Adipocyte (in vitro differentiated cells): Measurements from ENCODE around the gene TP63.

Experiments used
- DNase-seq: peaks from one replicate; pipeline ENCODE4 v3.0.0-alpha.2; 2015; ENCODE audit warnings: low read depth
- H3K27me3 ChIP-seq: replicated peaks from 2 replicates; pipeline ENCODE4 v1.7.0; 2013; ENCODE audit warnings: mild to moderate bottlenecking, low read length, moderate library complexity; ENCODE audit not compliant: control insufficient read depth, insufficient read depth
- H3K36me3 ChIP-seq: 2 replicates; pipeline ENCODE4 v1.7.0; 2013; ENCODE audit warnings: low read length, mild to moderate bottlenecking, moderate library complexity; ENCODE audit not compliant: control insufficient read depth, insufficient read depth, severe bottlenecking
- H3K4me1 ChIP-seq: 2 replicates; pipeline ENCODE4 v1.7.0; 2013; ENCODE audit warnings: mild to moderate bottlenecking, low read length, moderate library complexity; ENCODE audit not compliant: control insufficient read depth, insufficient read depth
- H3K4me3 ChIP-seq: 2 replicates; pipeline ENCODE4 v1.7.0; 2013; ENCODE audit warnings: mild to moderate bottlenecking, low read length, moderate library complexity
- H3K9ac ChIP-seq: 2 replicates; pipeline ENCODE4 v1.7.0; 2013; ENCODE audit warnings: mild to moderate bottlenecking, low read length, moderate library complexity
- H3K9me3 ChIP-seq: 2 replicates; pipeline ENCODE4 v1.7.0; 2013; ENCODE audit warnings: mild to moderate bottlenecking, low read length, moderate library complexity; ENCODE audit not compliant: control insufficient read depth

TP63 gene

DNA sequence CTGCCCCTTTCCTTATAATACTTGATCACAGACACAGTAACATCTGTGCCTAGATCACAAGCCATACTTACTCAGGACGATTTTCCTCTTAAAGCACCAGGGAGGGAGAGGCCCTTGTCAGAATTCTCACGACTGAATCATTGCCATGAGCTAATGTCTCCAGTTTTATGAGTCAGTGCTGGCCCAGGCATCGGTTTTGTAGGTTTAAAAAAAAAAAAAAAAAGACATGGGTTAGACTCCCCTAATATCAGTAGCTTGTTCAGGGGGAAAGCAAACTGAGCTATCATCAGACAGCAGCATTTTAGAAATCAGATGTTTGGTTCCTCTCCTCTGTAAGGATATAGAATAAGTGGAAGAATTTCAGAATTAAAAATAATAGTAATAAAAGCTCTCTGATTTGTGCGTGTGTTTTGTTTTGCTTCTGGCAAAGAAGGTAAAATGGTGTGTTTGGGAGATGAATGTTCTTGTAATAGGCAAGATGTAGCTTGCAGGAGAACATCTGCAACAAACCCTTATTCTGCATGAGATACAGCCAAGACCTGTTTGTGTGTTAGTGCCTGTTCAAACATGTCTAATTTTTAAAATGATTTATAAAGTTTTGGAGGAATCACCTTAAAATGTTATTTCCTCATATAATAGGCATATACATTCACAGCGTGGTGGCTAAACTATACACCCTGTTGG lies 193.6 kb downstream of the TP63 start:
- DNase-seq, result peak; percentile 82
- Histone ChIP-seq H3K4me1 (peaks cover 5% of the 10 kb centered on the region), H3K9me3 (no peaks in the 10 kb centered on the region), H3K27me3 (no peaks in the 10 kb centered on the region), H3K36me3 (no peaks in the 10 kb centered on the region), H3K4me3 (no peak overlapping the region), H3K9ac (no peak overlapping the region)

DNA sequence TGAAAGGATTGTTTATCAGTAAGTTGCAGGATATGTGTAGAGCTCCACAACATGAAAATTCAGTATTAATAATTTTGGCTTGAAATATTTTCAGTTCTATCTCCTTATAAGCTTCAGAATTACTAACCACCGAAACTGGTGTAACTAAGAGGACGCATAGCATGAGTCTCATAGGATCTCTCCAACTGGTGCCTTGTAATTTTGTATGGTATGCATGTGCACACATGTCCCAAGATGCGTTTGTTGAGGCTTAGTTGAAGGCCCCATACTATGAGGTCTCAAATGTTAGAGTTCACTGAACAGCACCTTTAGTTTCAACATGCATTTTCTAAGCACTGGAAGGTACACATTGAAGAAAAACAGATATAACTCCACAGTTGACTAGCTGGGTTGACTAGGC lies 195.4 kb downstream of the TP63 start:
- Histone ChIP-seq H3K4me1 (peaks cover 5% of the 10 kb centered on the region), H3K27me3 (no peaks in the 10 kb centered on the region), H3K9me3 (no peaks in the 10 kb centered on the region), H3K36me3 (no peaks in the 10 kb centered on the region), H3K9ac (no peak overlapping the region), H3K4me3 (no peak overlapping the region)
- no peak for DNase-seq

DNA sequence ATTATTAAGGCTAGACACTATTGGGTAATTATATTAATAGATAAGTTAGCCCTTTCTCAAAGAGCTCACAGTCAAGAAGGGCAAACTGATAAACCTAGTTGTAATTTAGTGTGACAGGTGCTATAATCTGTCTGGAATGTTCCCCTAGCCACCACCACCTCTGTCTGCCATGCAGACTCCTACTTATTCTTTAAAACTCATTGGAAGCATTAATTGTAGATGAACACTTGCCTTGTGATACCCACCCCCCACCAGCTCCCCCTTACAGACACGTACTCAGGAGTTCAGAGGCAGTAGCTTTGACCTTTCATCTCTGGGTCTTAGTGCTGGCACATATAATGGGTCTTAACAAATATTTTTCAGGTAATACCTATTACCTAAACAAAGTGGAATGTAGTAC lies 195.9 kb downstream of the TP63 start:
- H3K9me3 ChIP-seq, result no peaks in the 10 kb centered on the region
- no peak overlapping the region for H3K9ac ChIP-seq
- no peak overlapping the region for H3K4me3 ChIP-seq
- H3K4me1 ChIP-seq, result peaks cover 5% of the 10 kb centered on the region
- no peaks in the 10 kb centered on the region for H3K27me3 ChIP-seq
- no peak for DNase-seq
- H3K36me3 ChIP-seq, result no peaks in the 10 kb centered on the region

DNA sequence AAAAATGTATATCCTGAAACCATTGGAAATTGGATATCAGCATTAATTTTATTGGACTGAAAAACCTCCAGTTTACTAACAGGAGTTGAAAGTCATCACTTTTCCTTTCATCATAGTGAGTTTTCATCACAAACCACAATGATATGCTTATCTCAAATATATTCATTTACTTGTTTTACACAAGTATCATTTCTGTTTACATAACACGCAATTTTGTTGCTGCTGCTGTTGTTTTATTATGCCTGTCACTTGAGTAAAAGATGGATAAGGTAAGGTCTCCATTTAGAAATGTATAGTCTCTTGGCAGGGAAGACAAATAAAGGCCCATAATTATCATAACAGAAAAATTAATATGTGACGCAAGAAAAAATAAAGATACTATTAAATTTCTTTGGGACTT lies 199.2 kb downstream of the TP63 start:
- H3K9ac ChIP-seq, result no peak overlapping the region
- no peaks in the 10 kb centered on the region for H3K9me3 ChIP-seq
- H3K36me3 ChIP-seq, result no peaks in the 10 kb centered on the region
- no peak overlapping the region for H3K4me3 ChIP-seq
- H3K27me3 ChIP-seq, result no peaks in the 10 kb centered on the region
- no peaks in the 10 kb centered on the region for H3K4me1 ChIP-seq
- DNase-seq, result no peak

DNA sequence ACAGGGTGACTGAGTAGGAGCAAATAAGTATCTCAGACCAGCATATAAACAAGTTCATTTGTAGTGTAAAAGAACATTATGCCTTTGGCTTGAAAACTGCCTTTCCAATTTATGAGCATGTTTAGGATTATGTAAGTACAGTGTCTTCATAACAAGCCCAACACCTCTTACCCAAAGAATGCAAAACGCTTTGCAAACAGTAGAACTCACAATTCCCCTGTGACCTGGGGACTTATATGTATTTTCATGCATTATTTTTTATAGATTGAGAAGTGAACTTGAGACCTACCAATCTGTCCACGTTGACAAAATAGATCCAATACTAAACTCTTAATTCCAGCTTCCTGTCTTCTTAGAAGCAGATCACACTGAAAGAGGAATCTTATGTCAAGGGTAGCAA lies 202.1 kb downstream of the TP63 start:
- Histone ChIP-seq H3K27me3 (no peaks in the 10 kb centered on the region), H3K36me3 (no peaks in the 10 kb centered on the region), H3K4me1 (no peaks in the 10 kb centered on the region), H3K4me3 (no peak overlapping the region), H3K9me3 (no peaks in the 10 kb centered on the region), H3K9ac (no peak overlapping the region)
- no peak for DNase-seq

DNA sequence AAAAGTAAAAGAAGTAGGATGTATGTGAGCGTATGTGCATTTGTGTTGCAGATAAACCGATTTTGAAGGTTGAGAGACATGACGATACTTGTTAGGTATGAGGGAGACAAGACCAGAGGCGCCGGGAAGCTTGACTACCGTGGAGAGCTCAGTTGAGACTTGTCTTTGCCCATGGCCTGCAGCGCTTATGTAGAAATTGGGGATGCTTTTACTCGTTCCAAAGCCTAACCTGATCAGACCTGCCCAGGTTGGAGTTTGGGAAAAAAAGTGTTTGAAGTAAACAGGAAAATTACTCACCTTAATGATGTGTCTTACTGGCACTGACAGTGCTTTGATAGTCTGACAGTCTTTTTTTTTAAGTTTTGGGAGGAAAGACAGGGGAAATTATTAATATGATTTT lies 202.8 kb downstream of the TP63 start:
- H3K27me3 ChIP-seq, result no peaks in the 10 kb centered on the region
- H3K9me3 ChIP-seq, result no peaks in the 10 kb centered on the region
- no peak overlapping the region for H3K4me3 ChIP-seq
- H3K36me3 ChIP-seq, result no peaks in the 10 kb centered on the region
- H3K9ac ChIP-seq, result no peak overlapping the region
- no peak for DNase-seq
- peaks cover under 1% of the 10 kb centered on the region for H3K4me1 ChIP-seq

DNA sequence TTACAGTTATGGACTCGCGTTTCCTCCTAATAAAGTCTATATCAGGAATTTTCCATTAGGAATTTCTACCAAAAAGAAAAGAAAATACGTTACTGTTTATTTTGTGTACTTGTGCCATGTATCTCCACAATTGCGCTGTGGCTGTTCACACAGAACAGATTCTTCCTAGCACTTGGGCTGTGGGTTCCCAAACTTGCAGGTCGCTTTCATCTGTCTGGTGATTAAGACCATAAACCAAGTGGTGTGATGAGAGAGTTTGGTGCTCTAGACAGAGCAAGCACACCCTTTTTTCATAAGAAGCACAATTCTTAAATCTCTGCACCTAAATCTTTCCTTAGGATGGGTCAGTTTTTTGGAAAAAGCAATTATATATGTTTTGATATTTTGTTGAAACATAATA lies 203.3 kb downstream of the TP63 start:
- no peak for DNase-seq
- Histone ChIP-seq H3K4me3 (no peak overlapping the region), H3K27me3 (no peaks in the 10 kb centered on the region)

DNA sequence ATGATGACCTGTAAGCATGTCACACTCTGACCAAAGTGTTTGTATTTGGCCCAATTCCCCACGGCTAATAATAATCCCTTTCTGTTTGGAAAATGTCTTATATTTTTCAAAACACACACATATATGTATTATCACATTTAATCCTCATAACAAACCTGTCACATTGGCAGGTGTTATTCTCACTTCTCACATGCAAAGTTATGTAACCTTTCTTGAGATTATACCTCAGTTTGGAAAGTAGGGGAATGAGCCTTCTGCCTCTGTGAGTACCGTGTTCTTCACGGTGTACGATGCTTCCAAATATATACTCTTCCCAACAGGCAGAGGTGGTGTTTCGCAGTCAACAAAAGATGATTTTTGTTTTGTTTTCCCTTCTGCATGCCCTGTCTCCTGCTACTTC lies 205.6 kb downstream of the TP63 start:
- no peaks in the 10 kb centered on the region for H3K9me3 ChIP-seq
- no peaks in the 10 kb centered on the region for H3K36me3 ChIP-seq
- no peaks in the 10 kb centered on the region for H3K27me3 ChIP-seq
- peaks cover 9% of the 10 kb centered on the region for H3K4me1 ChIP-seq
- no peak overlapping the region for H3K9ac ChIP-seq
- no peak overlapping the region for H3K4me3 ChIP-seq
- no peak for DNase-seq

More for the DNA sequence above, 203.3 kb downstream of the TP63 start:
- H3K9me3 ChIP-seq, result no peaks in the 10 kb centered on the region
- peaks cover 5% of the 10 kb centered on the region for H3K4me1 ChIP-seq
- H3K9ac ChIP-seq, result no peak overlapping the region
- no peaks in the 10 kb centered on the region for H3K36me3 ChIP-seq

DNA sequence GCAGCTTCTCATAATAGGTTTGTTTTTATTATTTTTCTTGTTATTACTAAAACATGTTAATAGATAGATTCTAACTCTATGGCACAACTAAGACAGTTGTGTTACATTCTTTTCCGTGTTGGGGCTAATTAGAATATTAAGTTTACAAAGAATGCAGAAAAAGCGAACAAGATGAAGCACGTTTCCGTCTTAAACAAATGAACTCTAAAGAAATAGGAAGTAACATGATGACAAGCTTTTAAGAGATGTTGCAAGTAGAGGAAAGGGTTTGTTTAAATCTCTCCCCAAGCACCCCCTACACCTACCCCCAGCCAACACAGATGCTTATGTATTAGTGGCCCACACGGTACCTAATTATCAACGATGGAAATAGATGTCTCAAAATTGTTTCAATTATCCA lies 207.1 kb downstream of the TP63 start:
- no peak overlapping the region for H3K9ac ChIP-seq
- H3K4me3 ChIP-seq, result no peak overlapping the region
- no peaks in the 10 kb centered on the region for H3K9me3 ChIP-seq
- H3K4me1 ChIP-seq, result peaks cover 9% of the 10 kb centered on the region
- H3K36me3 ChIP-seq, result no peaks in the 10 kb centered on the region
- no peak for DNase-seq
- H3K27me3 ChIP-seq, result no peaks in the 10 kb centered on the region

DNA sequence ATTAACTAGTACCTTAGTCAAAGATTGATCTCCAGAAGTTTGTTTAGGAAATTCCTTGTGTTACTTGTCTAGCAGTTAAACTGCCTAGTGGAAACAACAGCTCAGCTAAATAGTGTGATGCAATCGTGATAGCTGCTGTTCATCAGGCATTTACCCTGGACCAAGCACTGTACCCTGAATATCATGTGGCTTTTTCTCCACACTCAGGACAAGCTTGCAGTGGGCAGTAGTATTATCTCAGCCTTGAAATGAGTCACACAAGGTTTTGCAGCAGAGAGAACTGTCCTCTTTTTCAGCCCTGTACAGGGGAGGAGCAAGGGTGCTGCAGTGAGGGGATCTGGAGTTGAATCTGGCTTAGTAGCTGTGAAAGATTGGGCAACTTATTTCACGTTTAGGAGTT lies 208.4 kb downstream of the TP63 start:
- H3K36me3 ChIP-seq, result no peaks in the 10 kb centered on the region
- H3K9ac ChIP-seq, result no peak overlapping the region
- H3K4me3 ChIP-seq, result no peak overlapping the region
- no peaks in the 10 kb centered on the region for H3K27me3 ChIP-seq
- no peaks in the 10 kb centered on the region for H3K9me3 ChIP-seq
- peak; percentile 78 for DNase-seq
- H3K4me1 ChIP-seq, result peaks cover 9% of the 10 kb centered on the region

DNA sequence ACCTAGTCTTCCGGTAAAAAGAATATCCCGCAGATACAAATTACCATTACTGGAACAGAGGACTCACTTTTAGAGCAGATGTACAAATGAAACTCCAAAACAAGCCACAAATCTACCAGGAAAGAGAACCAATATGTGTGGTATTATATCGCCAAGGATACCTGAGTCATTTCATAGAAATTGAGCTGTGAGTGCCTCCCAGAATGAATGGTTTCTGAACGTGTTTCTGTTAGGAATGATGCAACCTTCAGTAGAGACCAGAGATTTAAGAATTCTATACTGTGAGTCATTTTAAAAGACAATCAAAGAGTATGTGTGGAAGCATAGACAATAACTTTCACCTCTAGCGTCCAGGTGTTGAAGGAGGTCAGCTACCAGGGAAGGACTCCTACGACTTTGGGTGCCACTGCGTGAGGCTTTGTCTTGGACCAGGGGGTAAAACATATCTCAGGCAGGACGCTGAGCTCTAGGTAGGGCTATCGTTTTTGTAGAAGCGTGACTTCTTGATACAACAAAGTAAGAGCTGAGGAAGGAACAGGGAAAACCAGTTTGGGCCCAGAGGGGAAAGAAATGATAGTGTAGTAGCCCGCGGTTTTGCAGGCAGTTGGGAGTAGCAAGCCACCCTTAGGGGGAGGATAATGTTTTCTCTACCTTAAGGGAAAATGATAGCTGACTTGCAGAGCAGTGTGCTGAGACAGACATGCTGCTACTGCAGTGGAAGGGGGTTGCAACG lies 210.4 kb downstream of the TP63 start:
- peak; percentile 45 for DNase-seq
- no peaks in the 10 kb centered on the region for H3K9me3 ChIP-seq
- H3K4me3 ChIP-seq, result no peak overlapping the region
- no peak overlapping the region for H3K9ac ChIP-seq
- H3K4me1 ChIP-seq, result peaks cover 9% of the 10 kb centered on the region
- no peaks in the 10 kb centered on the region for H3K36me3 ChIP-seq
- H3K27me3 ChIP-seq, result no peaks in the 10 kb centered on the region
